22Rv1 (cell line): ENCODE results near the gene LNPEP.

Experiments
- CTCF ChIP-seq: fragments of 450-650 bp; IDR thresholded peaks from 2 replicates; pipeline ENCODE4 v1.5.1; 2017; ENCODE audit warnings: mild to moderate bottlenecking
- ZFX ChIP-seq: fragments of 450-650 bp; IDR thresholded peaks from 2 replicates; pipeline ENCODE4 v1.6.1; 2017; ENCODE audit warnings: antibody characterized with exemption, borderline replicate concordance

DNA sequence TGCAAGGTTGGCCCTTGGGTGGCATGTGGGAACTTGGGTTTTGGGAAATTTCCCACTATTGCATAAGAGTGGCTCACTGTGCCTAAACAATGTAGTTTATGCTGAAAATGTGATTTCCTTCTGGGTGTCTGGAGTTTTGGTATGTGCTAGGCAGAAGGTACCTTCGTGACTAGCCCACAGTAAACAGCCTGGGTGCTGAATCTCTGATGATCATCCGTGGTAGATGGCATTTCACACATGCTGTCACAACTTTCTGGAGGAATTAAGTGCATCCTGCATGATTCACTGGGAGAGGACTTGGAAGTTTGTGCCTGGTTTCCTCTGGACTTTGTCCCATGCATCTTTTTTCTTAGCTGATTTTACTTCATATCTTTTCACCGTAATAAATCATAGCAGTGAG, 64.5 kb downstream of the LNPEP start:
- TF ChIP-seq CTCF (no peak), ZFX (no peak)
